Jurkat, Clone E6-1 (cell line): ENCODE measurements around the gene COL19A1.

Experiments
- DNase-seq: peaks from one replicate; pipeline ENCODE4 v3.0.0-alpha.2; 2011; ENCODE audit warnings: low read depth, low spot score
- H3K4me3 ChIP-seq: 2 replicates; pipeline ENCODE4 v1.5.1; 2011; ENCODE audit warnings: mild to moderate bottlenecking, low read length, control low read depth, moderate library complexity

The COL19A1 gene

DNA sequence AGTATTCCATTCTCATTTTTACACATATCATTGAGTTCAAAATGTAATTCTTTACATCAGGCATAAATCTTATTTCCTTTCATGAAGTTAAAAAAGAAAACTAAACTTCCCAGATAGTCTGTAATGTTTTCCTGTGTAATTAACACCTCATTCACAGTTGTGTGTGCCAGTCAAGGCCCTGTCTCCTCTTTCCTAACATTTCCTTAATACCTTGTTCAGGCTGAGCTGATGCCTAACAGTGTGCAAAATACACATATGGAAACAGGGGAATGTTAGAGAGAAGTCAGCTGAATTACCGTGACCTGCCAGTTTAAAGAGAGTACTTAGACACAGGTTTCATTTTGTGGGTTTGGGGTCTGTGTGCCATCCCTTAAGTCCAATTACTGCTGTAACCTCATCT lies 227.8 kb downstream of the COL19A1 start:
- H3K4me3 ChIP-seq, result no peak overlapping the region
- no peak for DNase-seq

DNA sequence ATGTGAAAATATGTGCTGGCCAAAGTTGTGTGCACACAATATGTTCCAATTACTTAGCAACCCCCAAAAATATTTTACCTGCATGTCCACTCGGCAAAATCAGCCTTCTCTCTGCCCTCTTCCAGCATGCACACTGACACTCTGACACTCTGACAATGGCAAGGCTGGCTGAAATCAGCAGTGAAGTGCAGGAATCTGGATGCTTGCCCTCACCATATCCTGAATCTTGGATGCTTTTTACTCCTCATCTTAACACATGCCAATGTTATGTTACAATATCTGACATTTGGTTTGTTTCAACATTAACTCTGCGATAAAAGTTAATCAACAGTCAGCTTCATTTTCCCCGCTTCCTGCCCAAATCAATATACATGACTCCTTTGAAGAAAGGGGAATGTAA lies 233.4 kb downstream of the COL19A1 start:
- no peak for DNase-seq

DNA sequence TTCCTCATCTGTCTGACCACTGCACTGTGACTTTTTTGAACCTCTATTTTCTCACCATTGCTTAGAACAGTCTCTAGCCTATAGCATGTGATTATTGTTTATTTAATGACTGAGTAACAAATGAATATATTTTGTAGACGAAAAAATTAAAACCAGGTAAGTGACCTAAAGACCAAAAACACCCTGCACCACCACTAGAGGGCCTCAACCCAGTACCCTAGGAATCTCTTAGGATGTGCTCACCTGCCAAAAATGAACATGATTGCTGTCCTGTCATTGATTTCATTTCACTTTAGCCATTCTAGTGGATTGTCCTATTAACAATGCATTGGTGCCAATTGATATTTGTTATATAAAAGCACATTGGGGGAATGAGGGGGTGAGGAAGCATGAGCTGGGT lies 237.4 kb downstream of the COL19A1 start:
- DNase-seq, result no peak
- H3K4me3 ChIP-seq, result no peak overlapping the region

More for the DNA sequence above, 233.4 kb downstream of the COL19A1 start:
- no peak overlapping the region for H3K4me3 ChIP-seq

DNA sequence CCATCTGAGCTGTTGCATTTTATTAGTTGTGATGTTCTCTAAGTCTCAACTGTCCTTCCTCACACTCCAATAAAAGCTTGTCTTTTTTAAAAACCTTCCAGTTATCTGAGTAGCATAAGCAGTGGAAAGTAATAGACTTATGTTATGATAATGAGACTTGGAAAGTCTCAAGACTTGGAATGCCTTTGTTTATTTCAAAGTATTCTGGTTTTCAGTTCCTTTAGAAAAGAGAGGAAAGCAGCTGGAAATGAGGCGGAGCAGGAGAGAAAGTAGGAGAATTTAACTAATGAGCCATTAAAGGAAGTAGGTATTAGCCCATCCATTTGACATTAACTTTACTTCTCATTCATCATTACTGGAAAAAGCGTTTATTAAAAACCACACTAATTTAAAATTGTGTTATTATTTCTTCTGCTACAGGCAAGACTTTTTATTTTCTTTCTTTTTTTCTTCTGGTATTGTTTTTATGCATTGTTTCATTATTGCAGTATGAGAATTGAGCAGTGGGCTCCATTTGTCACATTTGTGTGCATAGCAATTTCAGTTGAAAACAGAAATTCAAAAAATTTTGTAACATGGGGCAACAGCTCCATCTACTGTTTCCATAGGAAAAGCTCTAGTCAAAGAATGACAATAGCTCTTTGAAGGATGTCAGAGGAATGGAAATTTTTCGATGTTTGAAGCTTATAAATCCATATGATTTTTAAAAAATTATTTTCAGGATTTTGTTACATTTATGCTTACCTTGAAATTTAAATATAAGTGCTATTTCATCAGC lies 241.7 kb downstream of the COL19A1 start:
- peak; percentile 29 for DNase-seq
- H3K4me3 ChIP-seq, result no peak overlapping the region

DNA sequence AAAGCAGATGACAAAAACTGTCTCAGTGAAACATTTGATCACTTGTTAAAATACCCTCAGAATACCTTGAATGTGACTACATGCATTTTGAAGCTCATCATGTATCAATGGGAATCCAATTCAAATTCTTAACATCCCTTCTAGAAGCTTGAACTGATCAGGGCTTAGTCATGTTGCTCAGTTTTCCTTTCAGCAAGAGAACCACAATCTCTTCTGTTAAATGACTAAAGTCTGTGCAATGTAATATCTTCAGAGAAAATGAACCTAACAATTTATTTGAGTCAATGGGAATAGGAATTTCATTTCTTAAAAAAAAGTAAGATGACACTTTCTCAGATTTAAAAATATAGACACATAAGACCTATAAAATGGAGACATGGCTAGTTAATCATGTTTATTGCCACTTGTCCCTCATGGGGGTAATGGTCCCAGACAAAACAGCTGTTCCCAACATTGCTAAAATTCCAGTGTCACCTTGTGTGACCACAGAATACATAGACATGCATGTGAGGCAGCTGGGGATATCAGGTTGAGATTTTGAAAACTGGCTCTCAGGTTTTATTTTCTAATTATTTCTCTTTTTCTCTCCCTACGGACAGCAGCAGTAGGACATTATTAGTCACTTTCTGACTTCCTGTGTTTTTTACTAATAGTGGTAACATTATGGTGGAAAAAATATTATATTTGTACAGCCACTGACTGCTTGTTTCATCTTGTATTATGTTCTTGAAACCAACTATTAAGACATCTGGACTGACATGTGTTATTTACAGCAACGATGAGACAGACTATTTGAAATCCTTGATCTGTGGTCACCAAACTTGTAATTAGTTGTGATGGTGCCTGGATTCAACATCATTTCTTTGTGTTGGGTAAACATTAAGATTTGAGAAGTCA lies 244.0 kb downstream of the COL19A1 start:
- H3K4me3 ChIP-seq, result no peak overlapping the region
- no peak for DNase-seq

DNA sequence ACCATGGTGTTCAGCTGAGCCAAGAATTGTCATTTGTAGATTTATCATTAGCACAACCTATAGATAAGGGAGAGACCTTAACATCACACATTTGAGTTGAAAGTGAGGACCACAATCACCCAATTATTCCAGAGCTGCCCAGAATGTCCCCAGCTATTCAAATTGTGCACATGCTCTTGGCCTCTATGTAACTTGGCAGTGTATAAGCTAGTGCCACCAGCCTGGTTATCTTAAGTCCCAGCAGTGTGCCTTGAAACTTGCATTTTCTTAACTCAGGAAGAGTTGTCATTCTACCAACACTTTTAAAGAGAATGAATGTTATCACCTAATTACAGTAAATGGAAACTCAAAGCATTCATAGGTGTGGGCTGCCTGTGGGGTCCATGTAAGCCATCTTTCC lies 245.4 kb downstream of the COL19A1 start:
- DNase-seq, result no peak
- no peak overlapping the region for H3K4me3 ChIP-seq

DNA sequence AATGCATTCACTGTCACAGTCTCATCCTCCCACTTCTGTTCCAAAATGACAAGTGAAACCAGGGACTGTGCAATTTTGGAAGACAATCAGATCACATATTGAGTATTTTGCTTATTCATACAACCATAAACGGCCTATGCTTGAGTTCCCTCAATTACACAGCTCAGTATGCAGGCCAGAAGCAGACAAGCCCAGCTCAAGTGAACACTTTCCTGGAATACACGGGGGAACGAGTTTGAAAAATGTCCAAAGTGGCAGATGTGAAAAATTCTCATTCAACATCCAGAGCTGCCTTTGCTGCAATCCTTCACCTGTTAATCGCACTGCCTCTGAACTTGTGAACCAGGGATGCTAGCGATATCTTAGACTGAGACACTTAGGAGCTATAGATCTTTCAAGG lies 246.4 kb downstream of the COL19A1 start:
- H3K4me3 ChIP-seq, result no peak overlapping the region
- no peak for DNase-seq

DNA sequence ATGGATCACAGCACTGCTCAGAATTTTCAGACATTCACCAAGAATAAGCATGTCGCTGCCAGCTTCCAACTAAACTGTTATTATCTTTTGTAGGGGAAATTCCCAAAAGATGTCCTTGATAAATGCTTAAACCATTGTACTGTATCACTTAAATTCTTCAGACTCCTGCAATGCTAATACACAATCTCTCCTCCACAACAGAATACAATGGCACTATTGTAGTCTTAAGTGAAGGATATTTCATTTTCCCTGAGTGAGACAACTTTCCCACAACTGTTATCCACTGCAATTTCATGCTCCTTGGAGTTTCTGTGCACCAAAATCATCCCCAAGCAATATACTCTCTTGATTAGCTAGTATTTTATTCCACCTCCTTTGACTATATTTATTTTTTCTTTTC lies 246.8 kb downstream of the COL19A1 start:
- H3K4me3 ChIP-seq, result no peak overlapping the region
- no peak for DNase-seq

DNA sequence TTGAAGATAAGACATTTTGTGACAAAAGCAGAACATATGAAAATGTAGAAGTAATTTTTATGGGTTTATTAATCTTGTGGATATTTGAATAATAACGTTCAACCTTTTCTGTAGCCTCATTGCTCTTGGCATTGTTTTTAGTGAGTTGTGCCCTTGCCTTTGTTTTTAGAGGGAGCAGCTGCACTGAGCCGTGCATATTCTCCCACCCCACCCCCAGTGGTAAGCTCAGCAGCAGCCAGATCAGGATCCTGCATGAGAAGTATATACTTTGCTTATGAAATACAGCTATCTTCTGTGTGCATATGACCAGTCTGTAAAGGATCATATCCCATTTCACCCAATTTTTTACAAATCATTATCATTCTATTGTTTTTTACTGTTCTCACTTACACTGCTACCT lies 252.3 kb downstream of the COL19A1 start:
- DNase-seq, result no peak

DNA sequence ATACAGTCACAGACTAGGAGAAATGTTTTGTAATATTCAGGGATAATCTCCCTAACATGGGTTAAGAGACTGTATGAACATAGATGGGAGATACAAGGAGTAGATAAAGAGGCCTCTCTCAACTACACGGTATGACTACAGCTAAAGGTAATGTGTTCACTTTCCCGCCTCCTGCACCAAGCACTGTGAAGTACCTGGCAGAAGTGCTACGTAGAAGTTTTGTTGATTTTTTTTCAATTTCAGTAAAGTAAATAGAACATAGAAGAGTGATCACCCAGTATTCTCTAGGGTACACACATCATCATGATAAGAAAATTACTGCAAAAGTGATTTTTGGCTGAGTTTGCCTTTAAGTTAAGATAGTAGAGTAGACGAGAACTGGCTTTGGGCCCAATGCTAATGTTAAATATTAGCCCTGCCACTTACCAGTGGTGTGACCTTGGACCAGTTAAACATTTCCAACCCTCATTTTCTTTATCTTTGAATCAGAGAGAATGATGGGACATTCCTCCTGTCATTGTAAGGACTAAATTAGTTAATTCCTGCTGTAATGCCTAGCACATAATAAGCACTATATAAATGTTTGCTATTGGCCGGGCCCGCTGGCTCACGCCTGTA lies 253.0 kb downstream of the COL19A1 start:
- DNase-seq, result no peak
- no peak overlapping the region for H3K4me3 ChIP-seq

More for the DNA sequence above, 252.3 kb downstream of the COL19A1 start:
- H3K4me3 ChIP-seq, result no peak overlapping the region

DNA sequence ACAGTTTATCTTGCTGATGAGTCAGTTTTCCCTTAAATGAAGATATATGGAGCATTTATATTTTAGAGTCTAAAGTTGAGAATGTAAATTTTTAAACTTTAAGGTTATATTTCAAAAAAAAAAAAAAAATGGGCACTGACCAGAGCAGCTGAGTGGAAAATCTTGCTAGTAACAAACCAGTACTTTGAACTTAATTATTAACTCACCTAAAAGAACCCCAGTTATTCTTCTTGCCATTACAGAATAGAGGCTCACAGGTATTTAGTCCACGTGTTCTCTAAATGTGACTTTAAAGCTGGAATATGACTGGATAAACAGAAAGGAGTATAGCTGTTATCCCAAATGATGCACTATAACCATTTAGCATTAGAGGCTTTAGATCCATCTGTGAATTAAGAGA lies 258.1 kb downstream of the COL19A1 start:
- no peak overlapping the region for H3K4me3 ChIP-seq
- no peak for DNase-seq

DNA sequence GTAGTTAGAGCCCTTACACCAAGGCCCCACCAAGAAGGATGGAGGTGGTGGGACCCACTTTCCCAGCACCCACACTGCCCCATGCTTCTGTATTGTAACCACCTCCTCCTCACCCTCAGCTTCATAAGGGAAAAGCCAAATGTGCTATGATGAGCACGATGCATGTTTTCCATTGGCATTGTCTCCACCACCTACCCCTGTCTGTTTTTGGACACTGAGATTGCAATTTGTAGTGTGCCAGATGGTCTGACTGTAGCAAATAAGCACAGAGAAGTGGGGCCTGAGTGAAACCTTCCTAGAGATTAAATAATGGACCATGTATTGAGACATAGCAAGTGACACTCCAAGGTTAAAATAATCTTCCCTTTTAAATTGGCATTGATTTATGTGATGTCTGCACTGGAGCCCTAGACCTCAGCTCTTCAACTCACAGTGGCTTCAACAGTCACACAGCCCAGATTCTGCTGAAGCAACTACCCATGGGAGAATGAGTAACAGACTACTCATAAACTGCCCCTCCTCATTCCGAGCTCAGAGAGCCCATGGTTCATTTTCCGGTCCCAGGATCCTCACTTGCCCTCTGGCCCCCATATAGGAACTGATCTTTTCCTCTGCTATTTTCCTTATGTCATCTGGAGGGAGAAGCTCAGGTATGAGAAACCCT lies 258.7 kb downstream of the COL19A1 start:
- no peak for DNase-seq
- no peak overlapping the region for H3K4me3 ChIP-seq

DNA sequence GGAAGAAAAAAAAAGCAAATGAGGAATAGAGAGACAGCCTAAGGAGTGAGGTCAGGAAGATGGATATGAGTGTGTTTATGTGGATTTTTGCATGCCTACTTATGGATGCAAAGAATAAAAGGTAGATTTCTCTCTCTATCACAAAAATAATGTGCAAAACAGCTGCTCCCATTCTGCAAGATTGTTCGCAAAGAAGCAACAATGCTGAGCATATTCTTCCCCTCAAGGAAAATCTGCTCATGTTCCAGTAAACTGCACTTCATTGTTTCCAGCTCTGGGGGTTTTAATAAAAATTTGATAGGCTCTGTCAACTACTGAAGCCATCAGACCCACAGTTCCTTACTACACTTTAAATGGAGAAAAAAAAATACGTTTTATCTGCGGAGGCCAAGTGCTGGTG lies 259.2 kb downstream of the COL19A1 start:
- no peak overlapping the region for H3K4me3 ChIP-seq
- no peak for DNase-seq

DNA sequence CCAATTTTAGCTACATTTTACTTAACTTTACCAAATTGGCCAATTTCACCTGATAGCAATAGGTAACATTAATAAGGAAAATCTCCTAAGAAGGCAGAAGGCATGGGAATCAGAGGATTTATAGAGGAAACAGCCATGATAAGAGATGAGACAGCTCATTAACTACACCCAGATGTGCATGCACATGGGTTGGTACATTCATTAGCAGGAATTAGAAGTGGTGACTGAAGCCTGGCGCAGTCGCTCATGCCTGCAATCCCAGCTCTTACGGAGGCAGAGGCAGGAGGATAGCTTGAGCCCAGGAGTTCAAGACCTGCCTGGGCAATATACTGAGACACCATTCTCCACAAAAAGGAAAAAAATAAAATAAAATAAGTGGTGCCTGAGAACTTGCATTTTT lies 263.0 kb downstream of the COL19A1 start:
- DNase-seq, result no peak

DNA sequence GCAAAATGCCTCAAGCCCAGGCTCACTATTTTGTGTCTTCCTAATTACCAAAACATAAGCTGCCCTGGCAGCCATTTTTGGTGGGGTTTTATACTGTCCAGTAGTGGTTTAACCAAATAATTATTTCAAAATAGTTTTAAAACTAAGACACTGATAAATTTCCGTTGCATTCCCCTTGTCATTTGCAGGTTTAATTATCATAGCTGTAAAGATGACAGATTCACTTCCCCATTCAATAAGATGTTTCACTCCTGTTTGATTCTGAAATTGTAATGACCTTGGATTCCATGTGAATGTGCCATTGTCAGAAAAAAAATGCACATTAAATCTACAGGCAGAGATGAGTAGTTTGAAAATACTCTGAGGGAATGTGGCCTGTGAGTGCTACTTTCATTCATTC lies 264.5 kb downstream of the COL19A1 start:
- DNase-seq, result no peak
- no peak overlapping the region for H3K4me3 ChIP-seq

More for the DNA sequence above, 263.0 kb downstream of the COL19A1 start:
- H3K4me3 ChIP-seq, result no peak overlapping the region

DNA sequence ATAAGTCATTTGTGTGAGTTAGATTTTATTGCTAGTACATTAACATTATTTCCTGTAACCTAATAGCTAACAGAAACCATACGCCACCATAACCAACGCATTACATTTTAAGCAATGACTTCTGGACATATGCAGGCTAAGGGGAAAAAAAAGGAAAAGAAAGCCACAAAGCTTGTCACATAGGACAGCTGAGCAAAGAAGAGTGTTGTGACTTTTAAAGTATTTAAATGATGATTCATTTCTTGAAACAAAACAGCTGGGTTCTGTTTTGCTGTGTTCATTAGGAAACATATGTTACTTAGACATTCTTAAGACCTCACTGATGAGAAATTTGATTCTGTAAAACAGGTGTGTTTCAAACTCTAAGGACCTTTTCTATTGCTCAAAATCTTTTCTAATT lies 265.2 kb downstream of the COL19A1 start:
- H3K4me3 ChIP-seq, result no peak overlapping the region
- no peak for DNase-seq

DNA sequence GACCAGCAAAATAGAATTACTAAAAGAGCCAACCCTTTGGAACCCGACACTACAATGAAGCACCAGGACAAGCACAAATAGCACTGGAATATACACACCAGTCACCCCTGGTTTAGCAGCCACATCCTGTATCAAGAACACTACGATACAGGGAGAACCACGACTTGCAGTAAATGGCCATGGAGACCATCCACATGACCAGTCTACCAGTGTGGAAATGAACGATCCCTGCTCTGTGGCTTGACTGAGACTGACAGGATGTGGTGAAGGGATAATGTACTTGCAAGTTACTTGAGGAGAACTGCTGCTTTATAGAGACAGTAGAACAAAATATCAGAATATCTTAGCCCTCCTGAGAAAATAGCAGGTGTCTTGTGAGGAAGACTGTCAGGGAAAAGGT lies 266.9 kb downstream of the COL19A1 start:
- no peak overlapping the region for H3K4me3 ChIP-seq
- DNase-seq, result peak; percentile 32

DNA sequence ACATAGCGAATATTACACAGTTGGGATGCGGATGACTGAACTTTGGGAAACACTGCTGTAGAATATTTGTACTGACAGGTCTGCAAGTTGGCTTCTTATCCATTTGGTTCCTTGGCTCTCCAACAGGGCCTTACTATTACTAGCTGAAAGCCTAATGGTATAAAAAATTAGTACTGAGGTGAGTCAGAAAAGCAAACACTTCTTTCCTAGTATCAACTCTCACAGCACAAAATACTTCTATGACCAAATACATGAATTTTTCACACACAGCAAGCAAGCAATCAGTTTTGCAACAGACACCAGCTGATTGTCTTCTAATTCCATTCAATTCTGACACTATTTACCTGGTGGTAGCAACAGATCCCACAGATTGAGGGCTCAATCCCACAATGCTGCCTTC lies 268.2 kb downstream of the COL19A1 start:
- H3K4me3 ChIP-seq, result no peak overlapping the region
- DNase-seq, result no peak
